DND-41 (cell line): ENCODE data around the gene ETV4.

Experiments used
- EZH2 ChIP-seq: IDR thresholded peaks from 3 replicates; pipeline ENCODE4 v1.6.1; 2012; ENCODE audit warnings: borderline replicate concordance, low read depth, mild to moderate bottlenecking, moderate library complexity, low read length, inconsistent platforms; ENCODE audit not compliant: severe bottlenecking
- TF ChIP-seq, protein P1 (sequence below): IDR thresholded peaks from 2 replicates; pipeline ENCODE4 v1.5.1; 2012; ENCODE audit warnings: borderline replicate concordance, low read length, moderate library complexity, mild to moderate bottlenecking; ENCODE audit not compliant: poor library complexity, severe bottlenecking; ENCODE audit errors: extremely low read depth

DNA sequence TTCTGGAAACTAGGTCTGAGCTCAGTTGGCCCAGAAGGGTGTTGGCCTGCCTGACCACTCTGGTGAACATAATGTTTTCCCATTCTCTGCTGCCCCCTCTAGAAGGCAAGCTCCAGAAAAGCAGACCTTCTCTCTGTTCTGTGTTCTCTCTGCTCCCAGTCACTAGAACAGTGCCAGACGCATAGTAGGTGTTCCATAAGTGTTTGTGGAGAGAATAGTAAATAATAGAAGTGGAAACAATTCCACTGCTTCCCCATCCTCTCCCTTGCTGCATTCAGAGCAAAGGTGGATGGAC is 32.2 kb upstream of the ETV4 start:
- TF ChIP-seq, protein P1, sequence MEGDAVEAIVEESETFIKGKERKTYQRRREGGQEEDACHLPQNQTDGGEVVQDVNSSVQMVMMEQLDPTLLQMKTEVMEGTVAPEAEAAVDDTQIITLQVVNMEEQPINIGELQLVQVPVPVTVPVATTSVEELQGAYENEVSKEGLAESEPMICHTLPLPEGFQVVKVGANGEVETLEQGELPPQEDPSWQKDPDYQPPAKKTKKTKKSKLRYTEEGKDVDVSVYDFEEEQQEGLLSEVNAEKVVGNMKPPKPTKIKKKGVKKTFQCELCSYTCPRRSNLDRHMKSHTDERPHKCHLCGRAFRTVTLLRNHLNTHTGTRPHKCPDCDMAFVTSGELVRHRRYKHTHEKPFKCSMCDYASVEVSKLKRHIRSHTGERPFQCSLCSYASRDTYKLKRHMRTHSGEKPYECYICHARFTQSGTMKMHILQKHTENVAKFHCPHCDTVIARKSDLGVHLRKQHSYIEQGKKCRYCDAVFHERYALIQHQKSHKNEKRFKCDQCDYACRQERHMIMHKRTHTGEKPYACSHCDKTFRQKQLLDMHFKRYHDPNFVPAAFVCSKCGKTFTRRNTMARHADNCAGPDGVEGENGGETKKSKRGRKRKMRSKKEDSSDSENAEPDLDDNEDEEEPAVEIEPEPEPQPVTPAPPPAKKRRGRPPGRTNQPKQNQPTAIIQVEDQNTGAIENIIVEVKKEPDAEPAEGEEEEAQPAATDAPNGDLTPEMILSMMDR = no peak
- no peak for TF ChIP-seq EZH2
